A673 (cell line): ENCODE measurements around the gene RASA1. TPM values are rescaled to one million over a fixed set of nuclear protein-coding genes. Genes with fewer than 3 reads are reported as not detected.

Experiments
- BruUV-seq: library from RNA; stranded (reverse); fragments of 400-500 nt; replicated peaks from 2 replicates; lab custom pipeline; 2021; lab: Mats Ljungman, UMichigan
- CTCF ChIA-PET: fragments of 300-600 bp; sonication (Branson Sonifier 250); formaldehyde crosslinking; loops from one replicate; lab custom pipeline; 2022; ENCODE audit warnings: antibody characterized with exemption; lab: Charles Lee
- POLR2A ChIA-PET: fragments of 300-600 bp; sonication (Branson Sonifier 250); formaldehyde crosslinking; loops from one replicate; lab custom pipeline; 2022; ENCODE audit warnings: antibody characterized with exemption; ENCODE audit not compliant: low non-redundant PET; lab: Charles Lee
- DNase-seq: peaks from one replicate; pipeline ENCODE4 v3.0.0-alpha.2; 2015; ENCODE audit warnings: low spot score
- H3K27ac ChIP-seq: fragments of 200-600 bp; sonication (generic); 2 replicates; pipeline ENCODE4 v1.5.1; 2016; ENCODE audit warnings: mixed run types, low read depth, mild to moderate bottlenecking, mixed read lengths, antibody characterized with exemption, low read length; ENCODE audit not compliant: poor library complexity, severe bottlenecking
- H3K27me3 ChIP-seq: fragments of 200-600 bp; sonication (generic); replicated peaks from 2 replicates; pipeline ENCODE4 v1.6.1; 2017; ENCODE audit warnings: mixed run types, low read depth, mild to moderate bottlenecking, mixed read lengths, antibody characterized with exemption, low read length; ENCODE audit not compliant: insufficient read depth, poor library complexity
- H3K36me3 ChIP-seq: fragments of 200-600 bp; sonication (generic); 2 replicates; pipeline ENCODE4 v1.6.1; 2016; ENCODE audit warnings: mixed run types, mild to moderate bottlenecking, mixed read lengths, antibody characterized with exemption, low read length; ENCODE audit not compliant: insufficient read depth, poor library complexity, severe bottlenecking
- H3K4me1 ChIP-seq: fragments of 200-600 bp; sonication (generic); 2 replicates; pipeline ENCODE4 v1.6.1; 2017; ENCODE audit warnings: mixed run types, mild to moderate bottlenecking, mixed read lengths, antibody characterized with exemption, low read length; ENCODE audit not compliant: insufficient read depth, poor library complexity, severe bottlenecking
- H3K4me3 ChIP-seq: fragments of 200-600 bp; sonication (generic); 2 replicates; pipeline ENCODE4 v1.5.1; 2016; ENCODE audit warnings: low read depth, mixed run types, mild to moderate bottlenecking, mixed read lengths, low read length; ENCODE audit not compliant: poor library complexity, severe bottlenecking
- H3K9me3 ChIP-seq: fragments of 200-600 bp; sonication (generic); 2 replicates; pipeline ENCODE4 v1.6.1; 2016; ENCODE audit warnings: mixed run types, low read depth, mild to moderate bottlenecking, mixed read lengths, antibody characterized with exemption, low read length; ENCODE audit not compliant: poor library complexity, severe bottlenecking
- CTCF ChIP-seq: fragments of 300-800, 200-600 bp; sonication (generic); conservative IDR thresholded peaks from 2 replicates; pipeline ENCODE4 v1.5.1; 2017; ENCODE audit warnings: low read depth, mild to moderate bottlenecking, antibody characterized with exemption, low read length, moderate library complexity, mixed read lengths
- EZH2 ChIP-seq: fragments of 200-600 bp; sonication (generic); IDR thresholded peaks from 2 replicates; pipeline ENCODE4 v1.6.1; 2017; ENCODE audit warnings: borderline replicate concordance, low read depth, mild to moderate bottlenecking, mixed read lengths, antibody characterized with exemption, low read length; ENCODE audit not compliant: poor library complexity, severe bottlenecking
- intact Hi-C: fragments of 100-400 bp; cut with micrococcal nuclease; formaldehyde crosslinking; loops from one replicate; pipeline ENCODE4 v1.10.0; 2022; ENCODE audit not compliant: unreplicated experiment
- total RNA-seq: library from RNA; stranded (reverse); gene quantifications from 2 replicates; pipeline ENCODE4 v1.2.3, GENCODE V29; 2021

Gene RASA1
- total RNA-seq, 1 experiment from 2014 or later: 34.2 TPM

DNA sequence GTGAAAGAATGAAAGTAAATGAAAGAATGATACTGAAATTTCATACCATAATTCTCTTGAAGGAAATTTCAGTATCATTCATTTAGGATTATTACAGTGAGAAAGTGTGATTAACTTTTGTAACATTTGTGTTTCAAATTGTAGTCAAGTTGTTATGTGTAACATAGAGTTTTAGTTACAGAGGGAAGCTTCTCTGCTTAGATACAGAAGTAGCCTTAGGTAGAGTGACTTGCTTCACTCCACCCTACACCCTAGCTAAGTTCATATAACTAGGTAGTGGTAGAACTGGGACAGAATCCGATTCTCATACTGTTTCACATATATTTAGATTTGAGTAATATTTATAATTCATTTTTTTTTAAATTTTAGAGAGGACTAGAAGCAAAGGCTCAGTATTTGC lies 9.0 kb downstream of the RASA1 start:
- intact Hi-C loops: no loop called here
- no peaks in the 10 kb centered on the region for H3K27me3 ChIP-seq
- no peak overlapping the region for H3K27ac ChIP-seq
- CTCF ChIA-PET: no interaction called here
- BruUV-seq: no TSS peak
- no peaks in the 10 kb centered on the region for H3K4me1 ChIP-seq
- no peak for DNase-seq
- TF ChIP-seq EZH2: no peak
- TF ChIP-seq CTCF: no peak
- POLR2A ChIA-PET: no interaction called here
- H3K9me3 ChIP-seq: no peaks in the 10 kb centered on the region
- H3K4me3 ChIP-seq: no peak overlapping the region
- H3K36me3 ChIP-seq: no peaks in the 10 kb centered on the region

DNA sequence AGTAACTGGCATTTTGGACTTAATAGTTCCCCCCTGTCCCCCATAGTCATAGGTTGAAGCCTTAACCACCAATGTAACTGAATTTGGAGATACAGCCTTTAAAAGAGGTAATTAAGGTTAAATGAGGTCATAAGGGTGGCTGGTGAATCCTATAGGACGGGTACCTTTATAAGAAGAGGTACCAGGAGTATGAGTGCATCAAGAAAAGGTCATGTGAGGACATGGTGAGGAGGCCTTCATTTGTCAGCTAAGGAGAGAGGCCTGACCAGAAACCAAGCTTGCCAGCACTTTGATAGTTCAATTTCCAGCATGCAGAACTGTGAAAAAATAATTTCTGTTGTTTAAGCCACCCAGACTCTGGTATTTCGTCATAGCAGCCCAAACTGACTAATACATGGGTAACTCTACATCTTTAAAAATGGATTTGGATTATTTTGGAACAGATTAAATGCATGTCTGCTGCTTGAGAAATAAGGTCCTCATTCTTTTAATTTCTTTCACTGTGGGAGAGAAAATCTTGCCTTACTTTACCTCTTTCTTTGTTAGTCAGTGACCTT lies 9.7 kb downstream of the RASA1 start:
- Histone ChIP-seq H3K9me3 (no peaks in the 10 kb centered on the region), H3K27me3 (no peaks in the 10 kb centered on the region), H3K4me1 (no peaks in the 10 kb centered on the region), H3K36me3 (no peaks in the 10 kb centered on the region), H3K4me3 (no peak overlapping the region), H3K27ac (no peak overlapping the region)
- TF ChIP-seq CTCF: no peak
- no peak for TF ChIP-seq EZH2
- CTCF ChIA-PET: no interaction called here
- DNase-seq: no peak
- POLR2A ChIA-PET: no interaction called here
- no TSS peak for BruUV-seq
- intact Hi-C loops: no loop called here

DNA sequence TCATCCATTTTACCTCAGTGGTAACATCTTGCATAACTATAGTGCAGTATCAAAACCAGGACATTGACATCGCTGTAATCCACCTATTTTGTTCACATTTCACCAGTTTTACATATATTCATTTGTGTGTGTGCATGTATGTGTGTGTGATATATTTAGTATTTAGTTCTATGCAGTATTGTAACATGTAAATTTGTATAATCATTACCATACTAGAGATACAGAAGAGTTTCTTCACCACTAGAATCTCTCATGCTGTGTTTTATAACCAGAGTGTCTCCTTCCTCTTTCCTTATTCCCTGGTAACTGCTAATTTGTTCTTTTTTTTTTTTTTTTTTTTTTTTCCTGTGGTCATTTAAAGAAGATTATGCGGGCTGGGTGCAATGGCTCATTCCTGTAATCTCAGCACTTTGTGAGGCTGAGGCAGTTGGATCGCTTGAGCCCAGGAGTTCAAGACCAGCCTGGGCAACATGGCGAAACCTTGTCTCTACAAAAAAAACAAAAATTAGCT lies 11.0 kb downstream of the RASA1 start:
- Histone ChIP-seq H3K4me1 (no peaks in the 10 kb centered on the region), H3K4me3 (no peak overlapping the region), H3K27ac (no peak overlapping the region), H3K36me3 (no peaks in the 10 kb centered on the region), H3K9me3 (no peaks in the 10 kb centered on the region), H3K27me3 (no peaks in the 10 kb centered on the region)
- ChIA-PET CTCF (no interaction called here), POLR2A (no interaction called here)
- TF ChIP-seq CTCF: no peak
- TF ChIP-seq EZH2: no peak
- intact Hi-C loops: no loop called here
- BruUV-seq: no TSS peak
- no peak for DNase-seq
